NCI-H1930 (cell line): ENCODE measurements around the gene CCDC43.
"Not testable (repeated sequence)": the region's sequence is repeated elsewhere in the genome, so short reads cannot be mapped to it uniquely, and the experiment has no call there.

Experiments used
- DNase-seq, 2 experiments: peaks; one replicate each; lab custom pipeline; 2025; lab: John Stamatoyannopoulos, UW

Gene CCDC43

GRCh38 chr17:44672479-44673093 lies 17.0 kb downstream of the CCDC43 start:
- DNase-seq: no peak

DNA sequence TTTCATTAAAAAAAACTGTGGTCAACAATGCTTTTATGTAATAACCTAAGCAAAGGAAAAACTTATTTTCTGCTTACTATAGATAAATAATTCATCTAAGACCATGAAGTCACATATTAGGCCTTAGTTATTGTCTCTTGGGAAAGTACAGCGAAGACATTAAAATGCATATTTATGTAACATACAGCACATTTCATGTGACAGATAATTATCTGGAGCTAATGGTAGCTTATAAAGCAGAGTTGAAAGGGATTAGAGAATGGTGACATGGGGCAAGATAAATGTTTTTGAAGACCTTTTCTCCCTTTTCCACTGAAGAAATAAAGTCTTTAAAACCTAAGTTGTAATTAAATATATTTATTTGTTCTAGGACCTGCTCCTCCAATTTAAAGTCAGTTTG lies 23.6 kb downstream of the CCDC43 start:
- DNase-seq: no peak

DNA sequence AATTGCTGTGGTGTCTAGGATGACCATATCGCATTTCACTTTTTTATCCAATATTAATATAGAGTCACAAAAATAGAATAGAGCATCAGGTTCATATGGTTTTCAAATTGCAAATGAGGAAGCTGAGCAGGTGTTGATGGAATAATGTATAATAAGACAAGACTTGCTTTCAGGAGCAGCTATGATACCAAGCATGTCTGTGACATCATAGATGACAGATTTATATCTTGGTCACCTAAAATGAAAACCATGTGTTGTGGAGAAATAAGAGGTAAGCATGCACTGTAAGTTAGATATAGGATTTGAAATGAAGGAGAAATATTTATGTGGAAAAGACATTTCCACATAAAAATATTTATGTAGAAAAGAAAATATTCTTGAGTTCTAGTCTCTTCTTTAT lies 24.7 kb downstream of the CCDC43 start:
- DNase-seq: no peak

GRCh38 chr17:44663095-44663494 lies 26.5 kb downstream of the CCDC43 start:
- DNase-seq: no peak

GRCh38 chr17:44661835-44662234 lies 27.7 kb downstream of the CCDC43 start:
- no peak for DNase-seq

GRCh38 chr17:44655983-44656710 lies 33.4 kb downstream of the CCDC43 start, which contains the start of gene MEIOC:
Gene MEIOC, plus strand, starts transcription at chr17:44656468. Its CDS starts 146 bp downstream, at chr17:44656614.
- DNase-seq: peak; percentile 81 to 88

- DNase-seq: no peak
Observed at GRCh38 chr17:44653954-44654353, 35.6 kb downstream of the CCDC43 start.

GRCh38 chr17:44653384-44653783 lies 36.2 kb downstream of the CCDC43 start:
- DNase-seq: no peak

- DNase-seq: no peak
Observed at GRCh38 chr17:44652727-44653126, 36.8 kb downstream of the CCDC43 start.

- DNase-seq: no peak
Observed at GRCh38 chr17:44651228-44651627, 38.3 kb downstream of the CCDC43 start.

DNA sequence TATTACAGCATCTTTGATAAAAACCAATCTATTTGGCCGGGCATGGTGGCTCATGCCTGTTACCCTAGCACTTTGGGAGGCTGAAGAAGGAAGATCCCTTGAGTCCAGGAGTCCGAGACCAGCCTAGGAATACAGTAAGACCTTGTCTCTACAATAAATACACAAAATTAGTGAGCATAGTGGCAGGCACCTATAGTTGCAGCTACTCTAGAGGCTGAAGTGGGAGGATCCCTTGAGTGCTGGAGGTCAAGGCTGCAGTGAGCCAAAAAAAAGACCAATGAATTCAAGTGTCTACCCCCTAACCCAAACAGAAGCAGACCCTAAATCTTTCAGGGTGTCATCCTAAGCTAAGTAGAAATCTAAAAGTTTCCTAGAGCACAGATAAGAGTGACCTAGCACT lies 40.6 kb downstream of the CCDC43 start:
- DNase-seq: no peak

GRCh38 chr17:44647736-44648135 lies 41.8 kb downstream of the CCDC43 start:
- DNase-seq: no peak

GRCh38 chr17:44646280-44646679 lies 43.3 kb downstream of the CCDC43 start:
- DNase-seq: no peak

DNA sequence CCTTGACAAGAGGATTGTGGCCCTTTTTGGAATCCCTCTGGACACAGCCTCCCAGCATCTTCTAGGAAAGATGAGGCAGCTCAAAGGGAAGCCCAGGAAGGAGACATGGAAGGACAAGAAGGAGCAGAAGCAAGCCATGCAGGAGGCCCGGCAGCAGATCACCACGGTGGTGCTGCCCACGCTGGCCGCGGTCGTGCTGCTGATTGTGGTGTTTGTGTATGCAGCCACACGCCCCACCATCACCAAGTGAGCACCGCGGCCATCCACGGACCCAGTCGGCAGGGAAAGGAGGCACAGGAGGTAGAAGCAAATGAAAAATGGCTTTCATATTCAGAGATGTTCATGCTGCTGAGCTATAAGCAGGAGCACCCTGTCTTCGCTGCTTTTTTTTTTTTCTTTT lies 44.2 kb downstream of the CCDC43 start:
- no peak for DNase-seq

DNA sequence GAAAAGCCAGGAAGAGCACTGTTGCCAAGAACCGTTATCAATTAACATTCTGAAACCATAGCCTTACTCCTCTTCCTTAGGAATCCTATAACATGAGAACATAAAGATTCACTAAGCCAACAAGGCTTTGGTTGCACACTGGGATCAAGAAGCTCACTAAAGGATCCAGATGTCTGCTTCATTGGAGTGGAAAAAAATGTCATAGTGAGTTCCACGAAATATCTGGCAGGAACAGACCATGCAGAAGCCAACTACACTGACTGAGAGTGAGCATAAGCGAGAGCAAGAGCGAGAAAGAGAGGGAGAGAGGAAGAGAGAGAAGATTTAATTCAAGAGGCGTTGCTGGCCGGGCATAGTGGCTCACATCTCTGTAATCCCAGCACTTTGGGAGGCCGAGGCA lies 46.7 kb downstream of the CCDC43 start:
- no peak for DNase-seq

DNA sequence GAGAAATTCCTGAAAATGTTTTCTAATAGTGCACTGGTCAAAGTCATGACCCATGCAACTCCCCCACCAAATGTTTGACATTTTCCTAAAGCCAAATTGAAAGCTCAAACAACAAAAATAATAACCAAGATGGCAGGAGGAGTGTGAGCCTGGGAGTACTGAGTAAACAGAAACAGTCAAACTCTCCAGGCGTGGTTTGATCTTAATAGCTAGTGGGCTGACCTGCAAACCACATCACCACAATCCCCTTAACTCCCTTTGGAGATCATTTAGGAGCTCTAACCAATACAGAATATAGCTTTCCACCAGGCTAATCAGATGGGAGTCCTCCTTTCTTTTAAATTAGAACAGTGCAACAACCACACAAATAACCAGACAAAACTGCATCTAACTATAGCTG lies 52.5 kb downstream of the CCDC43 start:
- no peak for DNase-seq

GRCh38 chr17:44636562-44636961 lies 53.0 kb downstream of the CCDC43 start:
- peak in 1 of 2 experiments; percentile 17 for DNase-seq

- not testable (repeated sequence) for DNase-seq
Observed at GRCh38 chr17:44634401-44634800, 55.2 kb downstream of the CCDC43 start.

DNA sequence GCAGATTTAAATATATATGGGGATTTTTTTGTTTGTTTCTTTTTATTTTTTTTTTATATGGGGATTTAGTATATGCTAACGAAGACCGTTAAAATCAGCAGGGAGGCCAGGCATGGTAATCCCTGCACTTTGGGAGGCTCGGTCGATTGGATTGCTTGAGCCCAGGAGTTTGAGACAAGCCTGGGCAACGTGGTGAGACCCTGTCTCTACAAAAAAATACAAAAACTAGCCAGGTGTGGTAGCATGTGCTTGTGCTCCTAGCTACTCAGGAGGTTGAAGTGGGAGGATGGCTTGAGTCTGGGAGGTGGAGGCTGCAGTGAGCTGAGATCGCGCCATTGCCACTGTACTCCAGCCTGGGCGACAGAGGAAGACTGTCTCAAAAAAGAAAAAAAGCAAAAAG lies 55.6 kb downstream of the CCDC43 start:
- DNase-seq: no peak

DNA sequence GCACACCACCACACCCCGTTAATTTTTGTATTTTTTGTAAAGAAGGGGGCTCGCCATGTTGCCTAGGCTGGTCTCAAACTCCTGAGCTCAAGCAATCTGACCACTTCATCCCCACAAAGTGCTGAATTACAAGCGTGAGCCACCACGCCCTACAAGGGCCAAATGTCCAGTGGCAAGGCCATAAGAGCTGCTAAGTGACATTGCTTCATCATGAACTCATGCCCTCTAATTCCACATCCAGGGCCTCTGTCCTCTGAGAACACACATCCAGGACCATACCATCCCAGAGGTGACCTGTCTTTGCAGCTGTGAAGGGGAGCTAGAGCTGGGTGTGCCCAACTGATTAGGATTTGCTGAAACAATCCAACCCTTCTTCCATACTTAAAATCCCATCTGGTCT lies 58.9 kb downstream of the CCDC43 start:
- no peak for DNase-seq

GRCh38 chr17:44629314-44629713 lies 60.3 kb downstream of the CCDC43 start:
- DNase-seq: no peak

GRCh38 chr17:44628243-44629188 lies 61.1 kb downstream of the CCDC43 start:
- DNase-seq: no peak
